K562 (cell line): ENCODE measurements around the gene SUMO3. TPM values are rescaled to one million over a fixed set of nuclear protein-coding genes. Genes with fewer than 3 reads are reported as not detected.

Experiments used
- ATAC-seq: fragments of 200-7000 bp; cut with Tn5 transposase; 3 replicates; pipeline ENCODE4 v1.9.1; 2020; ENCODE audit warnings: moderate library complexity
- BruUV-seq: library from RNA; stranded (reverse); fragments of 400-500 nt; replicated peaks from 2 replicates; lab custom pipeline; 2021; lab: Mats Ljungman, UMichigan
- CTCF ChIA-PET: fragments of 300-600 bp; formaldehyde crosslinking; extraction: SDS; loops from one replicate; lab custom pipeline; 2021; ENCODE audit warnings: low intra/inter-chr PET ratio; lab: Yijun Ruan, JAX
- POLR2A ChIA-PET: fragments of 300-600, 350-650 bp; sonication (Branson Sonifier 250); formaldehyde crosslinking; extraction: SDS; loops from one replicate; lab custom pipeline; 2021; ENCODE audit warnings: antibody characterized with exemption, inconsistent platforms; lab: Yijun Ruan, JAX
- DNase-seq, 4 experiments: peaks; one replicate each; pipeline versions ENCODE4 v3.0.0 to v3.0.0-alpha.2; 2011 to 2018; ENCODE audit warnings: low spot score in 3 of 4, mixed read lengths in 3 of 4; ENCODE audit errors: extremely low read depth in 1 of 4
- FAIRE-seq: peaks from 2 replicates; lab custom pipeline; 2011; peaks lifted over from hg19 to GRCh38; lab: Jason Lieb, UNC
- H2AFZ ChIP-seq: 2 replicates; pipeline ENCODE4 v1.6.0; 2011; ENCODE audit warnings: low read depth, low read length, control low read depth, inconsistent platforms
- H3K27ac ChIP-seq: fragments of 200-600 bp; 3 replicates; pipeline ENCODE4 v1.8.0; 2011; ENCODE audit warnings: low read depth, mild to moderate bottlenecking, control low read depth, inconsistent platforms, low read length, moderate library complexity, mixed read lengths; ENCODE audit errors: extremely low read depth
- H3K27me3 ChIP-seq, 2 experiments: fragments of 300-600 bp in 1 of 2; 2 replicates in 1 of 2; 3 replicates in 1 of 2; pipeline versions ENCODE4 v1.6.0 to v1.8.0; 2011; ENCODE audit warnings: inconsistent platforms in 2 of 2, low read length in 2 of 2, mild to moderate bottlenecking in 1 of 2, mixed read lengths in 1 of 2, moderate library complexity in 1 of 2; ENCODE audit not compliant: control insufficient read depth in 2 of 2, insufficient read depth in 2 of 2
- H3K36me3 ChIP-seq: fragments of 300-600 bp; 3 replicates; pipeline ENCODE4 v1.8.0; 2011; ENCODE audit warnings: mild to moderate bottlenecking, low read length, inconsistent platforms; ENCODE audit not compliant: control insufficient read depth, insufficient read depth
- H3K4me1 ChIP-seq, 2 experiments: fragments of 200-600 bp in 1 of 2; replicated peaks in 1 of 2; 2 replicates in 1 of 2; 3 replicates in 1 of 2; pipeline versions ENCODE4 v1.5.1 to v1.8.0; 2011; ENCODE audit warnings: inconsistent platforms in 2 of 2, low read length in 2 of 2, mild to moderate bottlenecking in 1 of 2, mixed read lengths in 1 of 2, moderate library complexity in 1 of 2; ENCODE audit not compliant: control insufficient read depth in 2 of 2, insufficient read depth in 2 of 2
- H3K4me2 ChIP-seq: 2 replicates; pipeline ENCODE4 v1.6.1; 2011; ENCODE audit warnings: low read length, control low read depth, inconsistent platforms, mixed read lengths; ENCODE audit not compliant: insufficient read depth
- H3K4me3 ChIP-seq: fragments of 200-600 bp; sonication (generic), shearing (Covaris generic); 2 replicates; pipeline ENCODE4 v1.5.1; 2016; ENCODE audit warnings: control low read depth, inconsistent platforms
- H3K79me2 ChIP-seq: fragments of 200-600 bp; 3 replicates; pipeline ENCODE4 v1.8.0; 2011; ENCODE audit warnings: low read length, inconsistent platforms; ENCODE audit not compliant: control insufficient read depth, insufficient read depth
- H3K9ac ChIP-seq, 2 experiments: 2 replicates each; pipeline versions ENCODE4 v1.6.0 to v1.6.1; 2011; ENCODE audit warnings: low read depth in 2 of 2, low read length in 2 of 2, control low read depth in 1 of 2, inconsistent platforms in 1 of 2, mild to moderate bottlenecking in 1 of 2, mixed read lengths in 1 of 2; ENCODE audit not compliant: insufficient read depth in 1 of 2
- H3K9me1 ChIP-seq: one replicate; pipeline ENCODE4 v1.6.0; 2011; ENCODE audit warnings: inconsistent platforms, mild to moderate bottlenecking, low read length, moderate library complexity; ENCODE audit not compliant: control insufficient read depth, insufficient read depth
- H3K9me3 ChIP-seq: replicated peaks from 2 replicates; pipeline ENCODE4 v1.5.1; 2011; ENCODE audit warnings: low read depth, low read length, inconsistent platforms; ENCODE audit not compliant: control insufficient read depth, insufficient read depth
- H4K20me1 ChIP-seq: replicated peaks from 2 replicates; pipeline ENCODE4 v1.6.1; 2011; ENCODE audit warnings: low read length, inconsistent platforms, mixed read lengths; ENCODE audit not compliant: control insufficient read depth, insufficient read depth
- BCOR ChIP-seq: fragments of 450-650 bp; IDR thresholded peaks from 2 replicates; pipeline ENCODE4 v1.6.1; 2016
- HSF4 ChIP-seq: fragments of 250-450 bp; sonication (Bioruptor Pico); IDR thresholded peaks from 2 replicates; pipeline ENCODE4 v2.1.2; 2022; ENCODE audit warnings: mild to moderate bottlenecking, moderate library complexity, borderline replicate concordance
- KDM4B ChIP-seq, 2 experiments: fragments of 450-650 bp in 1 of 2; sonication (generic) in 1 of 2; IDR thresholded peaks; 2 replicates each; pipeline ENCODE4 v1.6.1; 2016 to 2017; ENCODE audit warnings: borderline replicate concordance in 2 of 2, antibody characterized with exemption in 1 of 2, low read depth in 1 of 2, mild to moderate bottlenecking in 1 of 2
- KLF6 ChIP-seq: fragments of 250-450 bp; sonication (Bioruptor Pico); IDR thresholded peaks from 2 replicates; pipeline ENCODE4 v1.4.0; 2020; ENCODE audit warnings: mild to moderate bottlenecking, moderate library complexity, borderline replicate concordance
- MCM7 ChIP-seq, 2 experiments: fragments of 450-650 bp; IDR thresholded peaks; 2 replicates each; pipeline ENCODE4 v1.6.1; 2016 to 2018
- STAG1 ChIP-seq: sonication (generic); formaldehyde crosslinking; IDR thresholded peaks from 2 replicates; pipeline ENCODE4 v1.5.0; 2020; ENCODE audit warnings: missing genetic modification reagents, borderline replicate concordance
- TOE1 ChIP-seq, 2 experiments: fragments of 450-650 bp in 1 of 2; sonication (generic) in 1 of 2; formaldehyde crosslinking in 1 of 2; IDR thresholded peaks; 2 replicates each; pipeline versions ENCODE4 v1.7.1 to v1.8.0; 2016 to 2022; ENCODE audit warnings: borderline replicate concordance in 2 of 2, mild to moderate bottlenecking in 2 of 2, antibody characterized with exemption in 1 of 2, inconsistent platforms in 1 of 2, low read depth in 1 of 2, missing genetic modification reagents in 1 of 2, moderate library complexity in 1 of 2
- WHSC1 ChIP-seq: IDR thresholded peaks from one replicate; pipeline ENCODE4 v1.6.1; 2012; ENCODE audit warnings: low read length, control low read depth, inconsistent platforms
- ZKSCAN3 ChIP-seq: fragments of 250-450 bp; sonication (Bioruptor Pico); IDR thresholded peaks from 2 replicates; pipeline ENCODE4 v1.4.0; 2020
- WGBS: fragments of 100-300 bp; shearing (Covaris generic); methylation state at CpG from one replicate; pipeline ENCODE4 v1.1.6; 2016; ENCODE audit warnings: low coverage, mixed read lengths; ENCODE audit not compliant: insufficient coverage; ENCODE audit errors: missing lambda C conversion rate; 5-methylcytosine and 5-hydroxymethylcytosine counted together
- in situ Hi-C: fragments of 300-500 bp; cut with MboI; formaldehyde crosslinking; loops from 4 replicates; pipeline ENCODE4 v1.15.0; 2018; ENCODE audit warnings: inconsistent platforms, mixed read lengths
- intact Hi-C: fragments of 100-400 bp; cut with micrococcal nuclease; formaldehyde crosslinking; loops from 2 replicates; pipeline ENCODE4 v1.14.2; 2022
- polyA plus RNA-seq, 8 experiments: library from polyadenylated mRNA; depleted of rRNA in 4 of 8; stranded (reverse) in 5 of 8; unstranded in 3 of 8; fragments of >200 nt; fragmentation: Nextera tagmentation in 2 of 8; fragmentation: Illumina TruSeq in 1 of 8; extraction: Ambion mirVana in 2 of 8; extraction: Trizol in 1 of 8; gene quantifications; 2 replicates each; pipeline versions ENCODE4 v1.2.1 to v1.2.3, GENCODE V29; 2011 to 2014; ENCODE audit warnings: inconsistent platforms in 1 of 8, missing spikeins in 1 of 8
- total RNA-seq, 7 experiments: library from RNA; depleted of rRNA in 6 of 7; stranded (reverse); fragments of >200 nt in 6 of 7; fragmentation: Illumina TruSeq in 2 of 7; extraction: Trizol in 2 of 7; gene quantifications; 2 replicates each; pipeline versions ENCODE4 v1.2.1 to v1.2.3, GENCODE V29; 2011 to 2021; ENCODE audit warnings: low replicate concordance in 1 of 7
- TF ChIP-seq, protein P1 (sequence below): IDR thresholded peaks from 2 replicates; pipeline ENCODE4 v1.6.1; 2011; ENCODE audit warnings: borderline replicate concordance, low read depth, mild to moderate bottlenecking, moderate library complexity, low read length; ENCODE audit not compliant: insufficient read depth, poor library complexity, severe bottlenecking
- TF ChIP-seq, protein P2 (sequence below): sonication (generic); formaldehyde crosslinking; IDR thresholded peaks from 2 replicates; pipeline ENCODE4 v1.5.0; 2020; ENCODE audit warnings: missing genetic modification reagents
- TF ChIP-seq, protein P3 (sequence below): IDR thresholded peaks from 2 replicates; pipeline ENCODE4 v1.6.1; 2014; ENCODE audit warnings: antibody characterized with exemption

The SUMO3 gene
- total and polyA plus RNA-seq, 9 of the 15 experiments (the other 6 are each of a cell fraction or from before 2014, with no cell fraction given): 13.9 to 143 (median 113) TPM

DNA sequence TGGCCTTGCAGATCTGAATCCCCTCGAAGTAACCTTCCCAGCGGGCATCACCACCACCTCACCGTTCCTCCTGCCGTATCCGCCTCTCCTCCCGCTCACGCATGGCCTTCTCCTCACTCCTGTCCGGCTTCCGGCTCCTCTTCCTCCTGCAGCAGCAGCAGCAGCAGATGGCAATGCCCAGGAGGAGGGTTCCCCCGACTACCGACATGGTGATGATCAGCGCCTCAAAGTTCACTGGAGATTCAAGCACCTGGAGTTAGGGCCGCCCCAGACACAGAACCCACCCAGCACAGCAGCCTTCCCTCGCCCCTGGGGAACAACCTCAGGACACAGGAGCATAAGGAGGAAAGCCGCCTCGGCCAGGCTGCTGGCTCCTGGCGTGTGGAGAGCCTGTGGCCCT lies 38.3 kb upstream of the SUMO3 start:
- CTCF ChIA-PET: no interaction called here
- in situ Hi-C loops: no loop called here
- H3K36me3 ChIP-seq: peaks cover 82% of the 10 kb centered on the region
- TF ChIP-seq KDM4B (IDR thresholded peaks at IDR 0.05; ENCODE audit: borderline replicate concordance in 2 of 2, low read depth in 1 of 2): no peak
- no peak for TF ChIP-seq BCOR
- no peak for TF ChIP-seq KLF6 (CRISPR knock-in tag)
- TF ChIP-seq, protein P1, sequence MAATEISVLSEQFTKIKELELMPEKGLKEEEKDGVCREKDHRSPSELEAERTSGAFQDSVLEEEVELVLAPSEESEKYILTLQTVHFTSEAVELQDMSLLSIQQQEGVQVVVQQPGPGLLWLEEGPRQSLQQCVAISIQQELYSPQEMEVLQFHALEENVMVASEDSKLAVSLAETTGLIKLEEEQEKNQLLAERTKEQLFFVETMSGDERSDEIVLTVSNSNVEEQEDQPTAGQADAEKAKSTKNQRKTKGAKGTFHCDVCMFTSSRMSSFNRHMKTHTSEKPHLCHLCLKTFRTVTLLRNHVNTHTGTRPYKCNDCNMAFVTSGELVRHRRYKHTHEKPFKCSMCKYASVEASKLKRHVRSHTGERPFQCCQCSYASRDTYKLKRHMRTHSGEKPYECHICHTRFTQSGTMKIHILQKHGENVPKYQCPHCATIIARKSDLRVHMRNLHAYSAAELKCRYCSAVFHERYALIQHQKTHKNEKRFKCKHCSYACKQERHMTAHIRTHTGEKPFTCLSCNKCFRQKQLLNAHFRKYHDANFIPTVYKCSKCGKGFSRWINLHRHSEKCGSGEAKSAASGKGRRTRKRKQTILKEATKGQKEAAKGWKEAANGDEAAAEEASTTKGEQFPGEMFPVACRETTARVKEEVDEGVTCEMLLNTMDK: no peak
- TF ChIP-seq ZKSCAN3 (CRISPR knock-in tag): no peak
- no peak for TF ChIP-seq TOE1 (IDR thresholded peaks at IDR 0.05; ENCODE audit: borderline replicate concordance)
- no peak for TF ChIP-seq TOE1 (CRISPR knock-in tag; IDR thresholded peaks at IDR 0.05; ENCODE audit: borderline replicate concordance, low read depth)
- no peak for TF ChIP-seq MCM7 (IDR thresholded peaks at IDR 0.05)
- TF ChIP-seq, protein P2, sequence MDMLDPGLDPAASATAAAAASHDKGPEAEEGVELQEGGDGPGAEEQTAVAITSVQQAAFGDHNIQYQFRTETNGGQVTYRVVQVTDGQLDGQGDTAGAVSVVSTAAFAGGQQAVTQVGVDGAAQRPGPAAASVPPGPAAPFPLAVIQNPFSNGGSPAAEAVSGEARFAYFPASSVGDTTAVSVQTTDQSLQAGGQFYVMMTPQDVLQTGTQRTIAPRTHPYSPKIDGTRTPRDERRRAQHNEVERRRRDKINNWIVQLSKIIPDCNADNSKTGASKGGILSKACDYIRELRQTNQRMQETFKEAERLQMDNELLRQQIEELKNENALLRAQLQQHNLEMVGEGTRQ (CRISPR knock-in tag): no peak
- no peak for TF ChIP-seq HSF4 (CRISPR knock-in tag)
- no peak for TF ChIP-seq STAG1 (CRISPR knock-in tag)
- TF ChIP-seq, protein P3, sequence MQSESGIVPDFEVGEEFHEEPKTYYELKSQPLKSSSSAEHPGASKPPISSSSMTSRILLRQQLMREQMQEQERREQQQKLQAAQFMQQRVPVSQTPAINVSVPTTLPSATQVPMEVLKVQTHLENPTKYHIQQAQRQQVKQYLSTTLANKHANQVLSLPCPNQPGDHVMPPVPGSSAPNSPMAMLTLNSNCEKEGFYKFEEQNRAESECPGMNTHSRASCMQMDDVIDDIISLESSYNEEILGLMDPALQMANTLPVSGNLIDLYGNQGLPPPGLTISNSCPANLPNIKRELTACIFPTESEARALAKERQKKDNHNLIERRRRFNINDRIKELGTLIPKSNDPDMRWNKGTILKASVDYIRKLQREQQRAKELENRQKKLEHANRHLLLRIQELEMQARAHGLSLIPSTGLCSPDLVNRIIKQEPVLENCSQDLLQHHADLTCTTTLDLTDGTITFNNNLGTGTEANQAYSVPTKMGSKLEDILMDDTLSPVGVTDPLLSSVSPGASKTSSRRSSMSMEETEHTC: no peak
- TF ChIP-seq WHSC1: no peak

More for the DNA sequence above, 38.3 kb upstream of the SUMO3 start:
- WGBS: 95% methylated on average over 15 of the region's 17 CpGs
- Histone ChIP-seq H3K27ac (no peak overlapping the region), H3K9me1 (peaks cover 6% of the 10 kb centered on the region), H3K4me1 (peaks cover 35 to 51% of the 10 kb centered on the region in 2 experiments), H3K9me3 (no peaks in the 10 kb centered on the region), H4K20me1 (no peaks in the 10 kb centered on the region; the same call in 1 of the 2 replicates), H3K4me3 (no peak overlapping the region), H3K79me2 (peaks cover 27% of the 10 kb centered on the region), H3K27me3 (no peaks in the 10 kb centered on the region), H3K9ac (peak overlapping the region in 1 of 2 experiments; percentile 39; a peak in 2 of 4 replicates), H2AFZ (no peak overlapping the region), H3K4me2 (no peak overlapping the region)
- intact Hi-C loops: no loop called here
- ATAC-seq (no peak), FAIRE-seq (no peak), DNase-seq (no peak)
- BruUV-seq: no TSS peak
- POLR2A ChIA-PET: interaction anchor here (0.6 to 1.5 kb wide), 5 partner anchors 11 to 20 kb away, joined by 3 to 6 read pairs (median 4); partner anchors contain the start of gene PTTG1IP
